Measurements from ENCODE around the gene ZNF292.

DNA sequence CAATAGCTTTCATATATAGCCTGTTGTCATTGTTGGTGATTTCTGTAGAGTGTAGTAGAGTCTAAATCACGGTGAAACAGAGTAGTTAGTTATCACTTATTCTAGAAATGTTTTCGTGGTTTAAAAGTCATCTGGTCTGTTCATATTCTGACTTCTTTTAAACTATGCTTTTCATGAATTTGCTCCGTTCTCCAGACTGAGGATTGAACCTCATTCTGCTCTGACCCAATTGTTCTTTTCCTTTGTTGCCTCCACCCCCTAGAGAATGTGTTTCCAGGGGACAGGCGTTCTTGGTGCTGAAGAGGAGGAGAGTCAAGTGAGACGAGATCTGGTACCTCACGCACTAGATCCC, 748 bp upstream of the ZNF292 start:
- no peak for TF ChIP-seq GATA3 (IDR thresholded peaks at IDR 0.05; ENCODE audit: low read depth, low read length)
- TF ChIP-seq GATA2 (IDR thresholded peaks at IDR 0.05; ENCODE audit: low read depth, low read length) = no peak

All from SH-SY5Y (cell line).